CD14-positive monocyte (primary cell): ENCODE data around the gene RPGRIP1L. TPM values are rescaled to one million over a fixed set of nuclear protein-coding genes. Genes with fewer than 3 reads are reported as not detected.

Experiments used
- DNase-seq, 3 donors: peaks; one replicate each; pipeline ENCODE4 v3.0.0-alpha.2; 2011 to 2022
- H2AFZ ChIP-seq: 2 replicates; pipeline ENCODE4 v1.6.0; 2012; ENCODE audit warnings: mild to moderate bottlenecking, low read depth, low read length, inconsistent platforms; ENCODE audit not compliant: insufficient read depth, poor library complexity, severe bottlenecking
- H3K27ac ChIP-seq, 2 donors: 1 replicate in 1 of 2; 2 replicates in 1 of 2; pipeline ENCODE4 v1.5.1; 2012 to 2013; ENCODE audit warnings: low read length in 2 of 2, control low read depth in 1 of 2, inconsistent platforms in 1 of 2, low read depth in 1 of 2, mild to moderate bottlenecking in 1 of 2
- H3K27me3 ChIP-seq, 2 donors: one replicate each; pipeline versions ENCODE4 v1.6.0 to v1.6.1; 2011 to 2013; ENCODE audit warnings: low read length in 2 of 2; ENCODE audit not compliant: control insufficient read depth in 2 of 2, insufficient read depth in 2 of 2
- H3K36me3 ChIP-seq, 2 donors: replicated peaks in 1 of 2; 1 replicate in 1 of 2; 2 replicates in 1 of 2; pipeline versions ENCODE4 v1.5.1 to v1.6.1; 2012 to 2013; ENCODE audit warnings: low read length in 2 of 2, control low read depth in 1 of 2, inconsistent platforms in 1 of 2, mild to moderate bottlenecking in 1 of 2; ENCODE audit not compliant: insufficient read depth in 2 of 2, control insufficient read depth in 1 of 2
- H3K4me1 ChIP-seq, 2 donors: 1 replicate in 1 of 2; 2 replicates in 1 of 2; pipeline versions ENCODE4 v1.5.1 to v1.6.1; 2012 to 2013; ENCODE audit warnings: low read length in 2 of 2, control low read depth in 1 of 2, inconsistent platforms in 1 of 2, mild to moderate bottlenecking in 1 of 2, moderate library complexity in 1 of 2; ENCODE audit not compliant: insufficient read depth in 2 of 2, control insufficient read depth in 1 of 2
- H3K4me2 ChIP-seq: replicated peaks from 2 replicates; pipeline ENCODE3; 2012; ENCODE audit warnings: low read length, moderate library complexity, mild to moderate bottlenecking; ENCODE audit not compliant: poor library complexity, severe bottlenecking; ENCODE audit errors: extremely low read depth
- H3K4me3 ChIP-seq, 3 experiments: fragments of 200-600 bp in 1 of 3; sonication (generic) in 1 of 3; replicated peaks in 1 of 3; 1 replicate in 2 of 3; 2 replicates in 1 of 3; pipeline ENCODE4 v1.5.1; 2011 to 2013; ENCODE audit warnings: low read length in 3 of 3, mild to moderate bottlenecking in 3 of 3, control low read depth in 2 of 3, low read depth in 2 of 3, inconsistent platforms in 1 of 3, moderate library complexity in 1 of 3
- H3K79me2 ChIP-seq: 2 replicates; pipeline ENCODE4 v1.6.0; 2012; ENCODE audit warnings: mild to moderate bottlenecking, control low read depth, inconsistent platforms, low read length, moderate library complexity; ENCODE audit not compliant: insufficient read depth
- H3K9ac ChIP-seq: 2 replicates; pipeline ENCODE4 v1.6.0; 2017; ENCODE audit warnings: low read length, mild to moderate bottlenecking; ENCODE audit not compliant: insufficient read depth, poor library complexity, severe bottlenecking
- H3K9me3 ChIP-seq, 2 donors: replicated peaks in 1 of 2; 1 replicate in 1 of 2; 2 replicates in 1 of 2; pipeline versions ENCODE4 v1.5.1 to v1.6.1; 2012 to 2013; ENCODE audit warnings: low read length in 2 of 2, control low read depth in 1 of 2; ENCODE audit not compliant: control insufficient read depth in 1 of 2, insufficient read depth in 1 of 2
- H4K20me1 ChIP-seq: 2 replicates; pipeline ENCODE4 v1.6.0; 2012; ENCODE audit warnings: mild to moderate bottlenecking, low read length, control low read depth, moderate library complexity; ENCODE audit not compliant: insufficient read depth
- H3K27ac Mint-ChIP-seq, 7 donors: one replicate each; pipeline ENCODE4 v1.8.0; 2020; ENCODE audit warnings: mild to moderate bottlenecking in 7 of 7, mixed read lengths in 7 of 7, moderate library complexity in 6 of 7, inconsistent platforms in 2 of 7
- H3K27me3 Mint-ChIP-seq, 3 donors: one replicate each; pipeline ENCODE4 v1.8.0; 2021 to 2022; ENCODE audit warnings: low read depth in 3 of 3, mild to moderate bottlenecking in 3 of 3, mixed read lengths in 3 of 3, moderate library complexity in 3 of 3, inconsistent platforms in 1 of 3
- H3K36me3 Mint-ChIP-seq, 2 donors: one replicate each; pipeline ENCODE4 v1.8.0; 2020; ENCODE audit warnings: mixed read lengths in 2 of 2, inconsistent platforms in 1 of 2, mild to moderate bottlenecking in 1 of 2
- H3K4me1 Mint-ChIP-seq: one replicate; pipeline ENCODE4 v1.8.0; 2020; ENCODE audit warnings: mild to moderate bottlenecking, mixed read lengths
- H3K4me3 Mint-ChIP-seq, 2 donors: one replicate each; pipeline ENCODE4 v1.8.0; 2020; ENCODE audit warnings: mild to moderate bottlenecking in 2 of 2, mixed read lengths in 2 of 2, moderate library complexity in 1 of 2
- H3K9me3 Mint-ChIP-seq, 7 donors: one replicate each; pipeline ENCODE4 v1.8.0; 2020 to 2022; ENCODE audit warnings: mixed read lengths in 7 of 7, mild to moderate bottlenecking in 6 of 7, moderate library complexity in 6 of 7, inconsistent platforms in 2 of 7
- CTCF ChIP-seq: fragments of 200-600 bp; IDR thresholded peaks from one replicate; pipeline ENCODE4 v1.8.0; 2022; ENCODE audit warnings: antibody characterized with exemption, mild to moderate bottlenecking
- WGBS: methylation state at CpG from one replicate; pipeline ENCODE4 v1.1.5; 2013; ENCODE audit warnings: missing lambda C conversion rate; ENCODE audit not compliant: insufficient coverage; 5-methylcytosine and 5-hydroxymethylcytosine counted together
- intact Hi-C, 2 donors: fragments of 100-400 bp; cut with micrococcal nuclease; formaldehyde crosslinking; loops; one replicate each; pipeline versions ENCODE4 v1.15.0 to v1.15.1; 2023
- polyA plus RNA-seq, 3 donors: library from polyadenylated mRNA; depleted of rRNA in 1 of 3; unstranded in 2 of 3; stranded (reverse) in 1 of 3; fragments of 300-500 nt in 2 of 3; fragments of >200 nt in 1 of 3; fragmentation: Illumina TruSeq in 2 of 3; gene quantifications; 1 replicate in 2 of 3; 2 replicates in 1 of 3; pipeline ENCODE4 v1.2.3, GENCODE V29; 2012 to 2021

Gene RPGRIP1L
- polyA plus RNA-seq, 3 donors: 0.11 to 0.18 TPM; not detected in 1

- H3K4me3 ChIP-seq: no peak overlapping the region
- no peak for DNase-seq
- peak overlapping the region in 1 of 7 donors; percentile 13 for H3K27ac Mint-ChIP-seq
- no peak overlapping the region for H3K27ac ChIP-seq
- WGBS: 93% methylated on average over 4 of the region's 5 CpGs
- H3K4me2 ChIP-seq: no peak overlapping the region
- H3K4me1 ChIP-seq: no peaks in the 10 kb centered on the region
- no peaks in the 10 kb centered on the region for H3K27me3 ChIP-seq
- peaks cover 3 to 5% of the 10 kb centered on the region in 2 donors for H3K9me3 ChIP-seq
- H3K27me3 Mint-ChIP-seq: peaks cover 2 to 6% (median 2%) of the 10 kb centered on the region in 3 donors
- no peaks in the 10 kb centered on the region for H3K79me2 ChIP-seq
- no peaks in the 10 kb centered on the region for H3K36me3 Mint-ChIP-seq
- TF ChIP-seq CTCF: no peak
- no peak overlapping the region for H3K4me3 Mint-ChIP-seq
- no peak overlapping the region for H2AFZ ChIP-seq
- no peak overlapping the region for H3K9ac ChIP-seq
- H3K4me1 Mint-ChIP-seq: no peaks in the 10 kb centered on the region
- peaks cover 4 to 22% (median 10%) of the 10 kb centered on the region in 7 donors for H3K9me3 Mint-ChIP-seq
- no peaks in the 10 kb centered on the region for H4K20me1 ChIP-seq
- intact Hi-C loops: no loop called here
- no peaks in the 10 kb centered on the region for H3K36me3 ChIP-seq
Observed at GRCh38 chr16:53566552-53567245, 137.0 kb downstream of the RPGRIP1L start.

GRCh38 chr16:53565296-53565863 is 138.3 kb downstream of the RPGRIP1L start:
- no peak overlapping the region for H3K4me3 Mint-ChIP-seq
- intact Hi-C loops: no loop called here
- no peaks in the 10 kb centered on the region for H3K4me1 Mint-ChIP-seq
- H4K20me1 ChIP-seq: no peaks in the 10 kb centered on the region
- no peak overlapping the region for H3K27ac ChIP-seq
- H3K27me3 ChIP-seq: no peaks in the 10 kb centered on the region
- H3K36me3 Mint-ChIP-seq: no peaks in the 10 kb centered on the region
- no peaks in the 10 kb centered on the region for H3K4me1 ChIP-seq
- no peak for DNase-seq
- 78% methylated on average over 3 of the region's 8 CpGs for WGBS
- peaks cover 0 to 2% of the 10 kb centered on the region in 2 donors for H3K9me3 ChIP-seq
- no peak overlapping the region for H3K4me3 ChIP-seq
- H3K9me3 Mint-ChIP-seq: peaks cover 0 to 13% (median 3%) of the 10 kb centered on the region in 7 donors
- no peaks in the 10 kb centered on the region for H3K36me3 ChIP-seq
- H2AFZ ChIP-seq: no peak overlapping the region
- H3K27ac Mint-ChIP-seq: no peak overlapping the region
- H3K9ac ChIP-seq: no peak overlapping the region
- H3K27me3 Mint-ChIP-seq: peaks cover 0 to 7% (median 2%) of the 10 kb centered on the region in 3 donors
- no peak overlapping the region for H3K4me2 ChIP-seq
- no peak for TF ChIP-seq CTCF
- no peaks in the 10 kb centered on the region for H3K79me2 ChIP-seq
